Left colon (tissue), 2 donors: ENCODE data around the gene HACE1. TPM values are rescaled to one million over a fixed set of nuclear protein-coding genes. Genes with fewer than 3 reads are reported as not detected.
"Not testable (repeated sequence)": the region's sequence is repeated elsewhere in the genome, so short reads cannot be mapped to it uniquely, and the experiment has no call there.

Experiments used
- ATAC-seq: fragments of 200-7000 bp; cut with Tn5 transposase; one replicate; pipeline ENCODE4 v1.9.1; 2020; ENCODE audit warnings: mild to moderate bottlenecking, moderate library complexity
- DNase-seq, 2 donors: peaks; one replicate each; pipeline ENCODE4 v3.0.0-alpha.2; 2020
- intact Hi-C, 2 donors: fragments of 100-400 bp; cut with DNase I in 1 of 2; cut with micrococcal nuclease in 1 of 2; formaldehyde crosslinking; loops; one replicate each; pipeline versions ENCODE4 v1.11.2 to v1.14.0; 2022; cut with DNase I, micrococcal nuclease
- total RNA-seq, 2 donors: library from RNA; stranded (reverse); fragmentation: NEBNext Ultra II Directional; extraction: Animal tissue kit (Norgen Biotek cat#: 25700); gene quantifications; one replicate each; pipeline ENCODE4 v1.2.1, GENCODE V29; 2021
- donor health status: DM: no; HTN: no; CAD: no.
- donor health status: DM: yes; HTN: yes; CAD: no.

Gene HACE1
- total RNA-seq, 2 donors from 2014 or later: 5.3 to 8.1 TPM

DNA sequence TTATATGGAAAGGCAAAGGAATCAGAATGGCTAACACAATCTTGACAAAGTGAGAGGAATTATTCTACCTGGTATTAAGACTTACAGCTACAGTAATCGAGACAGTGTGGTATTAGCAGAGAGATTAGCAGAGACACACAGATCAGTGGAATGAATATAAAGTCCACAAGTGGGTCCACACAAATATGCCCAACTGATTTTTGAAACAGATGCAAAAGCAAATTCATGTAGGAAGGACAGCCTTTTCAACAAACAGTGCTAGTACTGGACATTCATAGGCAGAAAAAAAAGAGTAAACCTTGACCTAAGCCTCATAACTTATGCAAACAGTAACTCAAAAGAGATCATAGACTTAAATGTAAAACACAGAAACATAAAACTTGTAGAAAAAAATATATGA, 22.6 kb downstream of the HACE1 start:
- intact Hi-C loops: no loop called here
- ATAC-seq (no peak), DNase-seq (no peak)

DNA sequence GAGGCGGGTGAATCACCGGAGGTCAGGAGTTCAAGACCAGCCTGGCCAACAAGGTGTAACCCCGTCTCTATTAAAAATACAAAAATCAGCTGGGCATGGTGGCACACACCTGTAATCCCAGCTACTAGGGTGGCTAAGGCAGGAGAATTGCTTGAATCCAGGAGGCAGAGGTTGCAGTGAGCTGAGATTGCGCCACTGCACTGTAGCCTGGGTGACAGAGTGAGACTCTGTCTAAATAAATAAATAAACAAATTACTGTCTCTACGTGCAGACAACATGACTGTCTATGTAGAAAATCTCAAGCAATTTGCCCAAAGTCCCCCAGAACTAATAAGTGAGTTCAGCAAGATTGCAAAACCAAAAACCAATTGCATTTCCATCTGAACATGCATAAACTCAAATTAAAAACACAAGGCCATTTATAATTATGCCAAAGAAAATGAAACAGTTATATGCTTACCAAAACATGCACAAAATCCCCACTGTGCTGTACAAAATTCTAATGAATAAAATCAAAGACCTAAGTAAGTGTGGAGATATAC, 23.2 kb downstream of the HACE1 start:
- intact Hi-C loops, ATAC-seq, DNase-seq: not testable (repeated sequence)

DNA sequence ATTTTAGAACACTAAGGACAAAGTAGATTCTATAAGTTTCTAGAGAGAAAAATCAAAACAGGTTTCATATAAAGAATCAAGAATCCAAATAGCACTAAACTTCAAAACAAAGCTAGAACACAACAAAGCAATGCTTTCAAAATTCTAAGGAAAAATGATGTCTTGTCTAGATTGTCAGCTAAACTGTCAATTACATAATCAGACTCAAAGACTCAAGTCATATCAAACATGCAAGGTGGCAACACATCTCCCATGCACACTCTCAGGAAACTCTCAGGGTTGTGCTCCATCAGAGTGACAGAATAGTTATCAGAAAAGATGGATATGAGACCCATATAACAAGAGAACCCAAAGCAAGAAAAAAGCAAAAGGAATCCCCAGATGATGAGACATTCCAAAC, 23.9 kb downstream of the HACE1 start:
- ATAC-seq: no peak
- intact Hi-C loops: no loop called here
- DNase-seq: no peak

DNA sequence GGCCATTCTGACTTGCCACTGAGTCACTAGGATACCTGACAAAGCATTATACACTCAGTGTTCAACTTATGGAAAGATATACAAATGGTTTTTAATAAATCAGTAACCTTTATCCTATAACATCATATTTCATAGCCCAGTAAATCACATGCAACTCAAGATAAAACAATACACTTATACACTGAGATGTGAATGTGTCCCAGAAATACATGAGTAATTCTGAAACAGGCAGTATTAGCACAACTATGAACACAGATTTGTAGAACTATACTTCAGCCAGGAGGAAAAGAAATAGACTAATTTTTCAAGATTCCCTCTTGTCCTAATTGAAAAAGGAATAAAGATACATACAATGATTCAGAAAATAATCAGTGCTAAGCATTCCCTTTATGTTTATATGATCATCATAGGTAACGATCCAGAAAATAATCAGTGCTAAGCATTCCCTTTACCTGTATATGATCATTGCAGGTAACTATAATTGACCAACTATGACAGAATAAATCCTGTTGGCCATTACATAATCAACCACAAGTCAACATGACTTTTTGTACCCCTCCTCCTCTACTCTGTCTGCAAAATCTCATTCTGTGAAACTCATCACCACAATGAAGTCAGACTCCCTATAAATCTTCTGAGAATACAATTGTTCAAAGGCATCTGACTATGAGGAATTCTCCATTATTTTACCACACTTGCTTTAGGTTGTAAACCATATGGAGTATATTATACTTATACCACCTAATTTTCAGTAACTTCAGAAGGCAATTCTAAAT, 30.3 kb downstream of the HACE1 start:
- DNase-seq: no peak
- intact Hi-C loops: no loop called here
- no peak for ATAC-seq

DNA sequence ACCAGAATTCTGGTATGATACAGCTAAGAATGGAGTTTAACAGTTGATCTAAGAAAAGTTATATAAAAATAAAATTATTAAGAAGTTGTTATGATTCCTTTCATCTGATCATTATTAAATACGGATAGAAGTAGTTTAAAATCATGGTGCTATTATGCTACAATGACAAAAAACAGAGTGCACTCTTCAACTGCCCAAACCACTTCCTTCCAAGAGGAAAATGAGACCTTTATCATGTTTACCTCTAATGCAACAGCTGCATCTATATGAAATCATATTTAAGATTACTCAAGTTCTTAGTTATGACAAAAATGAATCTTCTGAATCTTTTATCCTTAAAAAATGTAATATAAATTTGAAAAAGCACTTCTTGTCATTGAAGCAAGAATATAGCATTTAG, 31.2 kb downstream of the HACE1 start:
- ATAC-seq: no peak
- intact Hi-C loops: no loop called here
- DNase-seq: no peak

DNA sequence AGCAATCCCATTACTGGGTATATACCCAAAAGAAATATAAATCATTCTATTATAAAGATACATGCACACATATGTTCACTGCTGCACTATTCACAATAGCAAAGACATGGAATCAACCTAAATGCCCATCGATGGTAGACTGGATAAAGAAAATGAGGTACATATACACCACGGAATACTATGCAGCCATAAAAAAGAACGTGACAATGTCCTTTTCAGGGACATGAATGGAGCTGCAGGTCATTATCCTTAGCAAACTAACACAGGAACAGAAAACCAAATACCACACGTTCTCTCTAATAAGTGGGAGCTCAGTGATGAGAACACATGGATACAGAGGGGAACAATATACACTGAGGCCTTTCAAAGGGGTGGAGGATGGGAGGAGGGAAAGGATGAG, 38.9 kb downstream of the HACE1 start:
- intact Hi-C loops, ATAC-seq, DNase-seq: not testable (repeated sequence)

DNA sequence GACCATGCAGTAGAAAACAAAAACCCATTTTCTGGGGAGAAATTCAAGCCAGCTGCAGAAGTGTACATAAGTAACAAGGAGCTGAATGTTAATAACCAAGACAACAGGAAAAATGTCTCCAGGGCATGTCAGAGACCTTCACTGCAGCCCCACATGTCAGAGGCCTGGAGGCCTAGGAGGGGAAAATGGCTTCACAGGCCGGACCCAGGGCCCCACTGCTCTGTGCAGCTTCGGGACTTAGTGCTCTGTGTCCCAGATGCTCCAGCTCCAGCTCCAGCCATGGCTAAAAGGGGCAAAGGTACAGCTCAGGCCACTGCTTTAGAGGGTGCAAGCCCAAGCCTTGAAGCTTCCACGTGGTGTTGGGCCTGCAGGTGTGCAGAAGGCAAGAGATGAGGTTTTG, 43.6 kb downstream of the HACE1 start:
- no peak for ATAC-seq
- DNase-seq: no peak
- intact Hi-C loops: no loop called here

DNA sequence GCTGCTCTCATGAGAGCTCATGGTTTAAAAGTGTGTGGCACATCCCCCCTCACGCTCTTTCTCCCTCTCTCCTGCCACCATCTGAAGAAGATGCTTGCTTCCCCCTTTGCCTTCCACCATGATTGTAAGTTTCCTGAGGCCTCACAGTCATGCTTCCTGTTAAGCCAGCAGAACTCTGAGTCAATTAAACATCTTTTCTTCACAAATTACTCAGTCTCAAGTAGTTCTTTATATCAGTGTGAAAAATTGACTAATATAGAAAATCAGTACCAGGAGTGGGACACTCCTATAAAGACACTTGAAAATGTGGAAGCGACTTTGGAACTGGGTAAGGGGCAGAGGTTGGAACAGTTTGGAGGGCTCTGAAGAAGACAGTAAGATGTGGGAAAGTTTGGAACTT, 45.0 kb downstream of the HACE1 start:
- no peak for DNase-seq
- ATAC-seq: no peak
- intact Hi-C loops: no loop called here

DNA sequence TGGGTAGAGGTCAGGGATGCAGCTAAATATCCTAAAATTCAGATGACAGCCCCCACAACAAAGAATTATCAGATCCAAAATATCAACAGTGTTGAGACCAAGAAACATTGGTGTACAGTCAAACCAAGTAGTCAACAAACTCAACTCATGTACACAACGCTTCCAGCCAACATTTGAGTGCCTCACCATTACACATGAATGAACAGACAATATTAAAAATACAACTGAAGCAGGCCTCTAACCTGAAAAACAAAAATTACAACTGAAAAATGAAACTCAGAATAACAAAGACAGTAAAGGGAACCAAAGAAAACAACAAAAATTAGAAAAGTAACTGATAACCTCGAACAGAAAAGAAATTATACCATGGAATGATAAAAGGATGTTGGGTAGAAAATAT, 46.2 kb downstream of the HACE1 start:
- DNase-seq (no peak), ATAC-seq (no peak)
- intact Hi-C loops: no loop called here

DNA sequence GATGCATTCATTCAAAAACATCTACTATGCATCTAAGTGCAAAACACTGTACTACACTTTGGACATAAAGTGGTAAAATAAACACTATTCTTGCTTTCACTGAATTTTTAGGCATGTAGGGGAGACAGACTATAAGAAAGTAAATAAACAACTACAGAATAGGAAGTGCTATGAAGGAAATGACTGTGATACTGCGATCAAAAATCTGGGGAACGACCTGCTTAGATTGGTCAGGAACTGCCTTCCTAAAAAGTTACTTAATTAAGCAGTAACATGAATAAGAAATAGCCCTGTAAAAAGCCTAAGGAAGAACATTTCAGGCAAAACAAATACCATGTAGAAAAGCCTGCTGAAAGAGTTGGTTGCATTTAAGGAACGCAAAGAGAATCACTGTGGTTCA, 50.6 kb downstream of the HACE1 start:
- no peak for DNase-seq
- intact Hi-C loops: no loop called here
- ATAC-seq: no peak

DNA sequence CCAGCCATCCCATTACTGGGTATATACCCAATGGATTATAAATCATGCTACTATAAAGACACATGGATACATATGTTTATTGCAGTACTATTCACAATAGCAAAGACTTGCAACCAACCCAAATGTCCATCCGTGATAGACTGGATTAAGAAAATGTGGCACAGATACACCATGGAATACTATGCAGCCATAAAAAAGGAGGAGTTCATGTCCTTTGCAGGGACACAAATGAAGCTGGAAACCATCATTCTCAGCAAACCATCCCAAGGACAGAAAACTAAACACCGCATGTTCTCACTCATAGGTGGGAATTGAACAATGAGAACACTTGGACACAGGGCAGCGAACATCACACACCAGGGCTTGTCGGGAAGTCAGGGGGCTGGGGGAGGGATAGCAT, 54.4 kb downstream of the HACE1 start:
- DNase-seq, intact Hi-C loops, ATAC-seq: not testable (repeated sequence)

DNA sequence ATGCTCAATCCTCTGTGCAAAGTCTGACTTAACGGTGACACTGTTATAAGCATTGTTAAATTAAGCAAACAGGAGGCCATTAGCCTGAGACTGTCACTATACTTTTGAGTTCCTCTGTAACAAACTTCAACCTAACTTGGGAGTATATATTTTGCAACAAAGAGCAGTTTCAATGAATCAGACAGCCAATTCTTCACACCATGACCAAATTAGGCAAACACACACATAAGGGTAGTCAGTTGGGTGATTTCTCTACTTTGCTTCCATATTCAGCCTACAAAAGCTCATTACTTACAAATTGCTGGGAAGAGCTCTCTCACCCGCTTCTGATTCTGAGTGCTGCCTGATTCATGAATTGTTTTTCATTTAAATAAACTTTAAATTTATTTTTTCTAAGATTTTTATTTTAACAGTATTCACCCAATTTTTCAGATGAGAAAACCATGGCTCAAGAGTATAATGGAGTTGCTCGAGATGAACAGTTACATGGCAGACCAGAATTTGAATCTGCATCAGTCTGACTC, 60.5 kb downstream of the HACE1 start:
- intact Hi-C loops: no loop called here
- ATAC-seq (no peak), DNase-seq (no peak)

DNA sequence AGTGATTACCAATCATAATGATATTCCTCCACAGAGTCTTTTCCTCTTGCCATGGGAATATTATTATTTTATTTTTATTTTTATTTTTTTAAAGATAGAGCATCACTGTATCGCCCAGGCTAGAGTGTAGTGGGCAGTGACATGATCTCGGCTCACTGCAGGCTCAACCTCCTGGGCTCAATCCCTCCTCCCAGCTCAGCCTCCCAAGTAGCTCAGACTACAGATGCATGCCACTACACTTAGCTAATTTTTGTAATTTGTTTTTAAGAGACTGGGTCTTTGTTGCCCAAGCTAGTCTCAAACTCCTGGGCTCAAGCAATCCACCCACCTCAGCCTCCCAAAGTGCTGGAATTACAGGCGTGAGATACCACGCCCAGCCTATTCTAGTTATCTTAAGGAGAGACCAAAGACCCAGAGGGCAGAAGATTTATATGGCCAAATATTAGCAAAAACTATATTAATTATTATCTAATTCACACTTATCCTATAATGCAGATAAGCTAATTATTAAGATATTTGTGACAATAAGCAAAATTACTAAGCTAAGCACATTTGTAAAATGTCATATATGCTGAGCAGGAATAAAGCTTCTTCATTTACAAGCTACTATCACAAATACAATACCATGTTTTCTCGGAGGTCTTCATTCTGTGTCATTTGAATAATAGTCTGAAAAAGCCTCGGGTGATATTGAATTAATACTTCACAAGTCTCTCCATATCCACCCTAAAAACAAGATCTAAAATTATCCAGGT, 63.5 kb downstream of the HACE1 start:
- ATAC-seq (no peak), DNase-seq (no peak)

DNA sequence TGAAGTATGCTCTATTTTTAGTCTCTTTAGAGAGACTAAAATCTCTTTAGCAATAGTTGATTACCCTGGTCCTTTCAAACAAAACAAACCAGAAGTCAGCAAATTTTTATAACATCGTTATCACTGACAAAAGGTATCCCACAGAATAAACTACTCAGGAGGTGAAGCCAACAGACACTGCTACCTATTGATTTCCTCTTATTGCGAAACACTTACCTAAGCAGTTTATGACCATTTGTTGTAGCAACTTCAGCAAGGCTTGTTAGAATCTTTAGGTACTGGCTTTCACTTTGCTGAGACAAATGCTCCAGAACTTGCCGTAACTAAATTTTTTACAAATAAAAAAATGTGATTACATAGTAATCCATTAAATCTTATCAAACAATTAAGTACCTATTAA, 64.4 kb downstream of the HACE1 start:
- peak; percentile 85 for ATAC-seq
- no peak for DNase-seq
- intact Hi-C loops: no loop called here

More for the DNA sequence above, 63.5 kb downstream of the HACE1 start:
- intact Hi-C loops: no loop called here

DNA sequence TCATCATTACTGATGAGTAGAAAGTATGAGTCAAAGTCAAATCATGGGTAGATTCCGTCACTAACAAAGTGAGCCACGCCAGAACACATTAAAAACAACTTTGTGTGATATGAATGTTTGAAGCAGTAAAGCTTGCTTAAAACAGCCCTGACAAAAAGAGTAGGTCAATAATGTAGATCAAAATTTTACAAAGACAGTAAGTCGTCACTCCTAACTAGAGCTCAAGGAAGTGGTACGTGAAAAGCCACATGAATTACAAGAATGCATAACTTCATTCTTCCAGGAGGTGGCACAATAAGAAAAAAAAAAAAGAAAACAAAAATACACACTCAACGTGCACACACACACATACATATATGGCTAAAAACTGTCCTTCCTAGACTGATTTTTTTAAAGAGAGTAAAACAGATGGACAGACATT, 69.9 kb downstream of the HACE1 start:
- ATAC-seq (peak; percentile 75), DNase-seq (no peak)
- intact Hi-C loops: no loop called here

DNA sequence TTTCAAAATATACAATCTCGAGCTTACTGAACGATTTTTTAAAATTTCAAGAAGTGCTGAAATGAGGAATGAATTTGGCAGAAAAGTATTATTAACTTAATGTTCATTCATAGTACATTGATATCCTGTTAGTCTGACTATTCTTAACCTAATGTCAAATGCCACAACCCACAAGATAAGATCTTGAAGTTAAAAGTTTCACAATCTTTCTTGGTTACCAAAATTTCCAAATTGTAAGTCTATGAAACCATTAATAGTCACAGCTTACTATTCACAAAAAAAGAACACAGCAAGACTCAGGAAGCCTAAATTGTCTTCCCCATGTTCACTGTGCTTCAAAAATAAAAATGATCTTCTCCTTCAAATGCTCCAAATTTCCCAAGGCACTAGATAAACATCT, 71.3 kb downstream of the HACE1 start:
- no peak for ATAC-seq
- intact Hi-C loops: no loop called here
- no peak for DNase-seq

DNA sequence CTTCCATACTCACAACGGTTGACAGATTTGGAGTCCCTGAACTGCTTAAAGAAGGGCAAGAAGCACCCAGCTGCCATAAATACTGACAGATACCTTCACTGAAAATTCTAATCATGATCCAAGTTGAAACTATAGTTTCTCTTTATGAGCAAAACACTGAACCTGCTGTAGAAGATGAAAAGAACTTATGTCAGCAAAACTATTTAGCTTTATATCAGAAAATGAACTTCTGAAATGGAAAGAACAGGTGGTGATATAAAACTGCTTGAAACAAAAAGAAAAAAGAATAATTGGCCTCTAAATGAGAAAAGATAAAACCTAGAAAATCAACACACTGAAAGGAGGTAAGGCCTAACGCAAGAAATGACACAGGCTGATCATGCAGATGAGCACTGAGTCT, 72.4 kb downstream of the HACE1 start:
- ATAC-seq (no peak), DNase-seq (no peak)
- intact Hi-C loops: no loop called here

DNA sequence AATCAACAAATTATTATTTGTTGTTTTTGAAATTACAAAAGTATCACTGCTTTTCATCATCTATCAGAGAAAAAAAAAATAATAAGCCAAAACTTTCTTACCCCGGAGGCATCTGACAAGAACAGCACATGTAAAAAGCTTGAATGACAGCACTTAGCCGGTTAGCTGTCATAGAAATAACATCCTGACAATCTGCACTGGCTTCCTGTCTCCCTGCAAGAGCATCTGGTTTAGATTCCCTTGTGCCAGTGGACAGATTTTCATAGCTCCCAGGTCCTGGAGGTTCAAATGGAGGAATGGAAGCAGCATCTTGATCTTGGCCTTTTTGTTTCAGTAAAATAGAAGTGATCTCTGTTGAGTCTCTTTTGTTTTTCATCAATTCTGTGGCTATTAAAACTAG, 74.8 kb downstream of the HACE1 start:
- DNase-seq: no peak
- ATAC-seq: no peak
- intact Hi-C loops: no loop called here

DNA sequence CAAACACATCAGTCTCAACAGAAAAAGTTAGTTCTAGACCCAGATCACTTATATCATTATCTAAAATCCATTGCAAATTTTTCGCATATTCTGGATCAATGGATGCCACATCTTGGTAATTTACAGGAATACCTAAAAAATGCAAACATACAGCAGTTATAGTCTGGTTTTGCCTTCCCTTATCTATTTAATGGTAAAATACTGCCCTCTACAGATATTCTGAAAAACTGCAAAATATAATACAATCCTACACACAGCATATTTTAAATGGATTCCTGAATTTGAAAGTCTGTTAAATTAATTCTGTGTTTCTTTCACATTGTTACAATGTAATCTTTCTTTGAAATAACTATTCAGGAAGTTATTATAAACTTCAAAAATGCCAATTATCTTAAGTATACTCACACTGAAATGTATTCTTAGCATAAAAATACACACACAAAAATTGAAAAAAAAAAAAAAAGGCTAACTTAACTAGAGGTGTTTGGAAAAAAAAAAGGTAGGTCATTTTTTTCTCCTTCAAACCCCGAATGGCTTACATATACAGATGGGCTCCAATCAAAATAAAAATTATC, 88.4 kb downstream of the HACE1 start:
- peak; percentile 60 for ATAC-seq
- intact Hi-C loops: loop anchor here in 1 of 2 donors (5.0 kb wide), 1 partner anchor 244 kb away; no protein-coding TSS in a partner anchor
- DNase-seq: no peak

DNA sequence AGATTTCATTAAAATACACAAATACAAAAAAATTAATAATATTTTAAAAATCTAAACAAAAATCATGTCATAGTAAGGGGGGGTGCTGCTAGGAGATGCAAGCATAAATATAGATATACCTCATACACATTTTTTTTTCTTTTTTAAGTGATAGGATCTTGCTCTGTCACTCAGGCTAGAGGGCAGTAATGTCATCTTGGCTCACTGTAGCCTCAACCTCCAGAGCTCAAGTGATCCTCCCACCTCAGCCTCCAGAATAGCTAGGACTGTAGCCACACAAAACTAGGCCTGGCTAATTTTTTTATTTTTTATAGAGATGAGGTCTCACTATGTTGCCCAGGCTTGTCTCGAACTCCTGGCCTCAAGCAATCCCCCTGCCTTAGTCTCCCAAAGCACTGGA, 90.8 kb downstream of the HACE1 start:
- ATAC-seq (no peak), DNase-seq (no peak)
- intact Hi-C loops: no loop called here
